GM21717 (cell line): ENCODE data around the gene EYS.

Source experiments
- ATAC-seq: cut with Tn5 transposase; IDR thresholded peaks from one replicate; pipeline ENCODE4 v1.9.1; 2021; ENCODE audit warnings: mild to moderate bottlenecking, moderate library complexity; ENCODE audit not compliant: unreplicated experiment

EYS gene

DNA sequence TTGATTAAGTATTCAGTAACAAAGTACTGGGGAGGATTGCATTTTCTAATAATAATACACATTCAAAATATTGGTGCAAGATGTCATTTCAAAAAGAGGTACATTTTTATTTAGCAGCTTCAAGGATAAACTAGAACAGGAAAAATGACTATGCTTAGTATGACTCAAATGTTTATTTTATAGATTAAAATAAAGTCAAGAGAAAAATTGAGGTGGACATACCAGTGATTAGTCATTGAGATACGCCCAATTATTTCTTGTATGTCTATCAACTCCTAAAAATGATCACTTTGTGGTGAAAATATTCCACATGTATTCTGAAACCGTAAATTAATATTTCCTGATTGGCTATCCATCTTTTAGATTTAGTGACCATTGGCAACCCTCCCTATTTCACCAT, 1974.7 kb downstream of the EYS start:
- no peak for ATAC-seq

DNA sequence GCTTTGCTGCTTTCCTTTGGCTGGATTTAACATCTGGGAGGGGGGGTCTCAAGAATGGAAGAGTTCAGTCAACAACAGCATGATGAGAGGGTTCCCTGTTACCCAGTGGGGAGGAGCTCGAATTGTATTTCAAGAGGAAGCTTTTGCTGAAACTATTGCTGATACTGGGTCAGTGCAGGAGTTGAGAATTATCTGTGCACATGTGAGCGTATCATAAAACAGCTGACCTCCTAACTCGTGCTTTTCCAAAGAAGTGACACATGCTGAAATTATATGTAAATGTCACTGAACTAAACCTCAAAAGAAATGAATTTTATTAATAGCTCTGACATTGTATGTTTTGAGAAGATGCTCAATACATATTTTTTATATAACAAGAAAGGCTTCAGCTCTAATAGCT, 1975.1 kb downstream of the EYS start:
- no peak for ATAC-seq

DNA sequence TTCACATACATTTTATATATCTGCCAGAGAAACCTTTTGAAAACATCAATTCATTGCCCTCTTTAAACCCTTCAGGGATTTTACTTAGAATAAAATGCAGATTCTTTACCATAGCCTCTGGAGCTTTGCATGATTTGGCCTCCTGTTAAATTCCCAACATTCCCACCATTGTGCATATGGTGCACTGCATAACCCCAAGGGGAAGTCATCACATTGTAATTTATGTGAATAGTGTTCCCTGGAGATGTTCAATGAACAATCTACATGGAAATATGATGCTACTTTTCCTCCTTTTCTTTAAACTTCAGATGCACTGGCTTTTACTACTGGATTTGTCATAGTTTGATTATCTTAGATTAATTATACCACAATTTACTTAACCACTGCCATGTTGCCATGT, 1976.7 kb downstream of the EYS start:
- no peak for ATAC-seq

DNA sequence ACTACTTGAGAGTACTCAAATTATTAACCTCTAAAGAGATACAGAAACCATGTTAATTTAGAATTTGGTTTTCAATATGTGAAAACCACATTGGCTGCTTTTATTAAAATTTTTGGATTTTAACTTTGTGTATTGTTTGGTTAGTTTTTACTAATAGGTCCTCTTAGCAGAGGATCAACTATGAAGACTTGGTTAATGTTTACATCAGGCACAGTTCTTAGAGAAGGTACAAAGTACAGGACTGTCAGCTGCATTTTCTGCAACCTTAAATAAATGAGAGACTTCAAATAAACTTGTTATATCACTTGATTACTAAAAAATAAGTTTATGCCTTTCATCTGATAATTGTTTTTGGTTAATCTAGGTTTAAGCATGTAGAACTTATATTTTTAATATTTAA, 1982.3 kb downstream of the EYS start:
- ATAC-seq: no peak

DNA sequence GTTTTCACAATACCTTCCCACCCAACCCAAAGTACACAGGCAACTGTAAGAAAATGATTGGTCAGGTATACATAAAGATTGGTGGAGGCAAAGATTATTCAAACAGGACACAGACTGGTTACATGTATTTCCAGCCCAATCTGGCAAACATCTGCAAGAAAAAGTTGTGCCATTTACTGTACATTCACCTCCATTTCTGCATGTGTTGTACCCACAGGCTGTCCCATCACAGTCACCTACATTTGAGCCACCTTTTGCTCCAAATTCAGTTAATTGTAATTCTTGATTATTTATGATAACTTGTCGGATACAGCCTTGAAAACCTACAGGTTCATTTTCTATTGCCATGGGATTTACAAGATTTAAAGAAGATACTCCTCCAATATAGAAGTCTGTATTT, 1985.8 kb downstream of the EYS start:
- ATAC-seq: no peak

DNA sequence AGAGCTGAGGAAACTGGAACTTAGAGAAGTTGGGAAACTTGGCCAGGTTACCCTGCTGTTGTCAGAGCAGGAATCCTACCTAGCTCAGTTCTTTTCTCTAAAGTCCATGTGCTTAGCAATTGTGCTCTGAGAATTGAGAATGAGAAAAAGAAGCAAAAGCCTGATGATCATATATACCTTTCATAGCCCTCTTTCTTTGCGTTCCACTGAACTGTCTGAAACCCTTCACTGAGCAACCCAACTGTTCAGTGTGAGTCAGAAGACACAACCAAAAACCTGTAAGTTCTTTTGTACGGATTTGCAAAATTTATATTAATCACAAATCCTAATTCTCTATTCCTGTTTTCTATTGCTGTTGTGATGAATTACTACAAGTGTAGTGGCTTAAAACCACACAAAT, 1990.9 kb downstream of the EYS start:
- peak; percentile 51 for ATAC-seq

DNA sequence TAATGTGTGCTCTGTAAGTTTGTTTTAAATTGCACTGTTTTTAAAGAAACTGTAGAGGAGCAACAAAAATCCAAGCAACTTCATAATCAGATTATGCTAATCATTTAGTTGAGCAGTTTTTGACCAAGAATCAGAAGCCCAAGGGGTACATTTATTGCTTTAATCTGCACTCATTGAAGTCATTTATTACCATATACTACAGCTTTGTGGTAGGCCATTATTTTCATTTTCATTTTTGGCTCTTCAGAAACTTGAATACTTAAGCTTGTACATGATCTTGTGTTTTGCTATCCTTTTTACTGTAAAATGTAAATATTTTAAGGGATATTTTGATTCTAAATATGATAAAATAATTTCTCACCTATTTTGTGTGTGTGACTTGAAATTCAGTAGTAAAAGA, 1992.9 kb downstream of the EYS start:
- ATAC-seq: no peak

DNA sequence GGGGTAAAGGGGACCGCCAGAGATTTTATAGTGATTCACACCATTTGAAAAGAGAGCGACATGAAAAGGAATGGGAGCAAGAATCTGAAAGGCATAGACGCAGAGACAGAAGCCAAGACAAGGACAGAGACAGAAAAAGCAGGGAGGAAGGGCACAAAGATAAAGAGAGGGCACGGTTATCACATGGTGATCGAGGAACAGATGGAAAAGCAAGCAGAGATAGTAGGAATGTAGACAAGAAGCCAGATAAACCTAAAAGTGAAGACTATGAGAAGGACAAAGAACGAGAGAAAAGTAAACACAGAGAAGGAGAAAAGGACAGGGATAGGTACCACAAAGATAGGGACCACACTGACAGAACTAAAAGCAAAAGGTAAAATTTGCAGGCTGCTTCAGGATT, 1993.7 kb downstream of the EYS start:
- ATAC-seq: no peak

DNA sequence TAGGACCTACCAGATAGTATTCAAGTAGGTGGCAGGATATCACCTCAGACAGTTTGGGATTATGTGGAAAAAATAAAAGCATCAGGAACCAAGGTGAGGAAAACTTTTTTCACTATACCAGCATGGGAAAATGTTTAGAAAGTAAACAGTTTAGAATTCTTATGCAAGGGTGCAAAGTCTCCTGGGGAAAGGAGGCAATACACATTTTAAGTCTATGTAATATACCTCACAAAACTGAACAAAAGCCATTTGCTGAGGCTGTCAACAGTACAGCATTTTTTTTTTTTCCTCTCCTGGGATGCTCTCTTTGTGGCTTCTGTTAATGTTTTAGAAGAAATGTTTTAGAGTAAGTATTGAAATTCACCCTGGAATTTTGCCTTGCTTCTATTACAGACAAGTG, 1997.9 kb downstream of the EYS start:
- ATAC-seq: no peak

DNA sequence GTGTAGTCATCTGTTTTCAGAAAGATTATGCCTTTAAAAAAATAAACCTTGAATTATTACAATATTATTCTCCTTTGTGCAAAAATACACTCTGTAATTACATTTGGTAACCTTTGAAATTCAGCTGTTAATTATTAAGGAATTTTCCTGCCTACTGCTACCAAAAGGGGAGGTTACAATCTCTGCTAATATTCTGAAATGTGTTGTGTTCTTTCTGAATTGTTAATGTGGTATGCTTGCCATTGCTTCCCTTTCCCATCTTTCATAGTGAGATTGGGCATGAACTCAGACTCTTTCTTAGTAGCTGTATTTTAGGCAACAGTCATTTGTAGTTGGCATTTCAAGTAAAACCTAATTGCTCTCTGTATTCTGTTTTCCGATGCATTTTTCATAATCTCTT, 1998.4 kb downstream of the EYS start:
- ATAC-seq: no peak

DNA sequence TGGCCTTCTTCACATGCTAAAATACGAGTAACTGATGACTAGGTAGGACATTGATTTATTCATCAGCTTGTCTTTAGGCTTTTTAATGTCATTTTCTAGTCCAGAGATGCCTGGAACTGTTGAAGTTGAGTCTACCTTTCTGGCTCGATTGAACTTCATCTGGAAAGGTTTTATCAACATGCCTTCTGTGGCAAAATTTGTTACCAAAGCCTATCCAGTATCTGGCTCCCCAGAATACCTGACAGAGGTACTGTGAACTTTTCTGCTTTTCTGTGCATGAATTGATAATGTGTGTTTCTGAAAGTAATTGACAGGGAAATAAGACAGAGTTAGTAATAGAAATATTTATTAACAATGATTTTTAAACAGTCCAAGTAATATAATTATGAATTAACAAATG, 2000.4 kb downstream of the EYS start:
- ATAC-seq: no peak

DNA sequence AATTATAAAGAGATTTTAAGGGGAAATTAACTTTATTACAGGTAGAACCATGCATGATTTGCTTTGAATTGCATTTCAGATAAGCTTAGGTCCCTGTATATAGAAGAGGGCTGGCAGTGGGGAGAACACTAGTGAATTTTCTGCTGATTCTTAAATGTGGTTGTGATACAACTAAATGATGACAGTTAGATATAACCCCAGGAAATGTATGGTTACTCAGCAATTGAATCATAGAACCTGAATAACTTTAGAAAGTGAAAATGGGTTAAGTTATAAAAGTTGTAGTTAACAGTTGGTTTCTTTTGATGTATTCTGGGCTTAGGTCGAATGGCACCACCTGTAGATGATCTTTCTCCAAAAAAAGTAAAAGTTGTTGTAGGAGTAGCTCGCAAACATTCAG, 2001.3 kb downstream of the EYS start:
- ATAC-seq: no peak

DNA sequence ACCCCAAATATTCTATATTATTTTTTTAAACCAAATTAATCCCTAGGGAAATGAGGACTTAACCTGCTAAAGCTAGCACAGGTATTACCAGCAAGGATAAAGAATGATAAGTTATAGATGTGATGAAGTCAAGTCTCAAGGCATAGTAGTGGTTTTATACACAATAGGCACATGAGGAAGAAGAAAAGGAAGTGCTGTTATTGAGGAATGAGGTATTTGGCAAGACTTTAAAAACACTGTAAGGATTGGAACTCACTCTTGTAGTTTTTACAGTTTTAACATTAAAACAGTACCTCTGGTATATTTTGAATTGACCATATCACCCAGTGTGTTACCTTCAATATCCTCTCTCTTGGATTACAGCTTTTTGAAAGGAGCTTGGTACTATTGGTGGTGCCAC, 2016.8 kb downstream of the EYS start:
- ATAC-seq: no peak

DNA sequence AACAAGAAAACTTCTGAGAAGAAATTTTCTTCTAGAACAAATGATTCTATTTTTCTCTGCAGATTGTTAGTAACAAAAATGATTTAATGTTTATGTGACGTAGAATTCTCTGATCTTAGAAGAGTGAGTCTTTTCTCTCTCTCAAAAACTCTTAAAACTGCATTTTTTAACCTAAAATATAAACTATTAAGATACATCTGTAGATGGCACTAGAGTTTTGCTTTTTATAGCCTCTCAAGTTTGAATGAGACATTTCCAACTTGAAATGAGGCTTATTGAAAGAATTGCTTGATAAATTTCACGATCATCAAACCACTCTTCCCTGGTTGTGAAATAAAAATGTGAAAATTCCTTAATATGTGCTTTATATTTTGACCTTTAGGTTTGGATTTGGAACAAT, 2017.6 kb downstream of the EYS start:
- no peak for ATAC-seq

DNA sequence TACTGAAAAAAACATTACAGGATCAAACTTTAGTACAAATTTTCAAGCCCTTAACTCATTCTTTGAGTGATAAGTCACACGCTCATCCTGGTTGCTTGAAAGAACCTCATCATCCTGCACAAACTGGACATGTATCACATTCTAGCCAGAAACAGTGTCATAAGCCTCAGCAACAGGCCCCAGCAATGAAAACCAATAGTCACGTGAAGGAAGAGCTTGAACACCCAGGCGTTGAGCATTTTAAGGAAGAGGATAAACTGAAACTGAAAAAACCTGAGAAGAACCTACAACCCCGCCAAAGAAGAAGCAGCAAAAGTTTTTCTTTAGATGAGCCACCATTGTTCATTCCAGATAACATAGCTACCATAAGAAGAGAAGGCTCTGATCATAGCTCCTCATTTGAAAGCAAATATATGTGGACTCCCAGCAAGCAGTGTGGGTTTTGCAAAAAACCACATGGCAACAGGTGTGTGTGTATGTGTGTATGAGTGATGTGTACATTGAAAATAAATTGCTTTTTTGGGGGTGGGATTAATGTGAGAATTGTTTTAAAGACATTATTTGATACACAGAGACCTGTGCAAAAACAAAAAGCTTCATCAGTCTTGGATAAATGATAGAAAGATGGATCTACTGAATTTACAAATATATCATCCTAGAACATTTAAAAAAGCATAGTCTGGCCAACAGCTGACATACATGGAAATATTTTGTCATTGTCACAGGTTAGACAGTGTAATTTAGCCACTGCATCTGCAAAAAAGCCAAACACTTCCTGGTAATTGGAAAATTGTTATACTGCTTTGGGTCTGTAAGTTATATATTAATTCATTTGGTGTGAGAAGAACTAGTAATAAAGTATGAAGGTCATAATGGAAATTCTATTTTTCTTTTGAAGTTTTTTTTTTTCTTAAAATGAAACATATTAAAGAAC, 2021.3 kb downstream of the EYS start:
- peak; percentile 89 for ATAC-seq

DNA sequence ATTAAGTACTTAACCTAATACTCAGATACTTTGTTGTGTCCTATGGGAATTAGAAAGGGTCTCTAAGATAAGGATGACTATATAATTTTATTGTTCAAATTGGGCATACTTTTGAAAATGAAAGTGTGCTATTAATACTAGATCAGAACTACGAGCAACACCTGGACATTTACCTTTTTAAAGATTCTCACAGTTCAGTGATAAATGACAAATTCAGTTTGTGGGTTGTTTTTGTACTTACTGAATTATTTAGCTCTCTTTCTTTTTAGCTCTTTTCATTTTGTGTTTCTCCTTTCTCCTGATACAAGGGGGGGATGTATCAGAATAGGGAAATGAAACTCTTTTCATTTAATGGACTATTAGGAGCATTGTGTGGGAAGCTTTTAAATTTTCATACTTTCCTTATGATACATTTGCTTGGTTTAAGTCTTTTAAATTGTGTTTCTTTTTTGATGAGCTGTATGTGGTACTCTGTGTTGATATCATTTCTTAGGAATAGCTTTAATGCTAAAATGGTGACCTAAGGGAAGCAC, 2023.9 kb downstream of the EYS start:
- no peak for ATAC-seq

DNA sequence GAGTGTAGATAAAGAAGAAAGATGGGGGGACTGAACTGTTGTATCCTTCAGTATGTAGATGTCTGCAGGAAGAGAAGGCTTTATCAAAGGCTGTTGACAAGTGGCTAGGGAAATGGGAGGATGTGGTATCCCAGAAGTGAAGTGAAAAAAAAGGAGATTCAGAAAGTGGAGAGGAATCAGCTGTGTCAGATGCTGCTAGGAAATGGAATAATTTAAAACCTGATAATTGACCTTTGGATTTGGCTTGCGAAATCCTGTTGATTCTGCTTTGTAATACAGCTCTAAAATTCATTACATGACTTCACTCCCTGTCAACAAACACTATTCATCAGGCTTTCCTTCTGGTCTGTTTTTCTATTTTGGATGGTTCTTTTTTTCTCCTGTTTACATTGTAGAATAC, 2029.7 kb downstream of the EYS start:
- no peak for ATAC-seq

DNA sequence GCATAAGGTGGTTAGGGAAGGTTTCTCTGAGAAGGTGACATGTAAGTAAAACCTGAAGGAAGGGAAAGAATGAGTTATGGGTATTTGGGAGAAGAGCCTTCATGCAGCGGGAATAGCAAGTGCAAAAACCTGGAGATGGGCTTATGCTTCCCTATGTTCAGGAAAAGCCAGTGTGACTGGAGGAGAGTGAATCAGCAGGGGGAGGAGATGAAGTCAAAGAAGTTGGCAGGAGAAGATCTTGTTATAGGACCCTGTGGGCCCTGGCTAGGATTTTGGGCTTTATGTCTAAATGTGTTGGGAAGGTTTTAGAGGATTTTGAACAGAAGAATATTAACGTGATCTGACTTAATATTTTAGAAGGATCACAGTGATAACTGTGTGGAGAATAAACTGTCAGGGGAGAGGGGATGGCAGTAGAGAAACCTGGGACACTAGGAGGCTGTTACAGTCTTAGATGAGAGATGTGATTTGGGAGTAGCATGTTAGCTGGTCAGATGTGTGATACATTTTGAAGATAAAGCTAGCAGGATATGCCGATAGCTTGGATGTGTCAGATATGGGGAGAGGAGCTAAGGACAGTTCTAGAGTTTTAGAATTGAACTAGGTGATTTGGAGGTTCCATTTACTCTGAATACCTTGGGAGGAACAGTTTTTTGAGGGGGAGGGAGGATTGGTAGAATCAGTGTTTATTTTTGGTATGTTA, 2030.5 kb downstream of the EYS start:
- ATAC-seq: no peak

DNA sequence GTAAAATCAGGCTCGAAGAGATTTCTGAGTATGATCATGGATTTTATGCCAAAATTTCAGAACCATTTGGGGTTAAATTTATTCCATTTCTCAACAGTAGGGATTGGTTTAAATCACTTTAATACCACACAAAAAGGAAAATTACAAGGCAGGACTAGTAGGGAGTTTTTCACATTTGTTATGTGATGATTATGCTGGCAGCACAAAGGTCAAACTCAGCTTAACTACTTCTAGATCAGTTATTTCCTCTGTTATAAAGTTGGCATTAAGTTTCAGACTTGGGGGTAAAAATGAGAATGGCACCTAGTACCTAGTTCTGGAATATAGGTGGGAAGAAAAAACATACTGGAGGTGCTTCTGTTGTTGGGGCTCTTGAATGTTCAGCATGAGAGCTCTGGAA, 2031.9 kb downstream of the EYS start:
- ATAC-seq: no peak

DNA sequence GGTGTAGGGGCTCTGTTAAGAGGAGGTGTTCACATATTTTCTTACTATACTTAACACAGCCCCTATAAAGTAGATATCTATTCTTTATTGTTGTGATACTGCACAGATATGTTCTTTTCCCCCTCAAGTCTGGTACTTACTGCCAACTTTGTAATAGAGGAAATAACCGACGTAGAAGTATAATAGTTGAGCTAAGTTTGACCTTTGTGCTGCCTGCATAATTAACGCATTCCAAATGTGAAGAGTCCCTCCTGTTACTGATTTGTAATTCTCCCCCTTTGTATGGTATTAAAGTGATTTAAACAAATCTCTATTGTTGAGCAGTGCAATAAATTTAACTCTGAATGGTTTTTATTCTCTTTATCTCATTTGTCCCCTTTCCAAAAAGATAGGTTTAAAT, 2032.4 kb downstream of the EYS start:
- ATAC-seq: no peak

DNA sequence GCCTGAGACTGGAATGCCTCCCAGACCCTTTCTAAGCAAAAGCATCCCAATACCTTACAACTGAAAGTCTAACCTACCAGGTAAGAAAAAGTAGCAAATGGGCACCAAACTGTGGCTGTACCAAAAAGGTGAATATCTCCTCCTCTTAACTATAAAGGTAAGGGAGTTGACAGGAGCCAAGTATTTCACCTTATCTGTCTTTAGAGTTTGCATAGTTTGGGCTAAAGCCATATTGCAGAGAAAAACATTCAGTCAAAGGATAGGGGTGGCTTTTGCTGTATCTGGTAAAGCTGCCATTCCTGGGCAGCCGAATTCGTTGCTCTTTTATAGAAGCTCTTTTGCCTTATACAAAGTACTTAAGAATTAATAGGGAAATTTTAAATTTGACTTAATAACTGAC, 2033.3 kb downstream of the EYS start:
- ATAC-seq: no peak

DNA sequence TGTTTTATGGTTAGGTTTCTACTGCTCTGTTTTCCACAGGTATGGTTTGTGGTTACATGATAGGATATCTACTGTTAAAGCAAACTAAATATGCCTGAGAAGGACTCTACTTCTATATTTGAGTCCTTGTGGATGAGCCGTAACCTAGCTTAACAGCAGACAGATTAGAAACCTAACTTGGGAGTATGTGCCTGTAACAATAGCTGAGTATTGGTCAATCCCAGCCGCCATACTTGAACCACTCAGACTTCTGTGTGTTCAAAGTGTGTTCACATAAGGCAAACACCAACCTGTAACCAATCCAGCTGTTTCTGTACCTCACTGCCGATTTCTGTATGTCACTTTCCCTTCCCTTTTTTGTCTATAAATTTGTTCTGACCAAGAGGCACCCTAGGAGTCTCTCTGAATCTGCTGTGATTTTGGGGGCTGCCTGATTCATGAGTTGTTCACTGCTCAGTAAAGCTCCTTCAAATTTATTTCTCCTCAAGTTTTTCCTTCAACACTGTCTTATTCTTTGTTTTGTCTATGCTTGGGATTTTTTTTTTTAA, 2034.4 kb downstream of the EYS start:
- peak; percentile 52 for ATAC-seq
